ENCODE results near the gene LRRC51. TPM values are rescaled to one million over a fixed set of nuclear protein-coding genes. Genes with fewer than 3 reads are reported as not detected.

The LRRC51 gene
- total RNA-seq, 1 donor = 5.1 TPM

DNA sequence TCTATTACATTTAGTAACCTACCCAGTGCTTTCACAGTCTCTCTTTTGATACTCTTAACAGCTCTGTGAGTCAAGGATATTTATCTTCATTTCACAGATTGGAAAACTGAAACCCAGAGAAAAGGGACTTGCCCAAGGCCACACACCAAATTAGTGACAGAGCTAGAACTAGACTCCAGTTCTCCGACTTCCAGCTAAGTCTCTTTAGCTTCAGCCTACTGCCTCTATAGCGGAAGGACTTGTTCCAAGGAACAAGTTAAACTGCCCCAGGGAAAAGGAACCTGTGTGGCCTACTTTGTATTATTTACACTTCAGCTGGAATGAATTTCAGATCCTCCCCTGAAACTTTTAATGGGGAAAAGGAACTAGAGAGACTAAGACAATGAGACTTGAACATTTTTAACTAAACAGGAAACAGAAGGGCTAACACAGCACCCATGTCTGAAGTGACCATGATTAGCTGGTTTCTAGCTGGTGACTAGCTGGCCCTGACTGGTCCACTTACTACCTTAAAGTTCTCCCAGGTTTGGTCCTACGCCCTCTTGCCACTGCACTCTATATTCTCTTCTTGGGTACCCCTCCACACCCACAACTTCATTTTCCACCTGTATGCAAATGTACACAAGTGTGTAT lies 1.3 kb downstream of the LRRC51 start:
- Histone ChIP-seq H3K4me1 (ENCODE audit: insufficient read depth, low read length) (peaks cover 20% of the 10 kb centered on the region), H4K20me1 (ENCODE audit: insufficient read depth, low read length) (no peaks in the 10 kb centered on the region), H3K79me2 (ENCODE audit: insufficient read depth, low read length) (peaks cover 30% of the 10 kb centered on the region), H2AFZ (ENCODE audit: low read length) (no peak overlapping the region), H3K9me3 (ENCODE audit: low read depth, low read length) (no peaks in the 10 kb centered on the region), H3K36me3 (ENCODE audit: insufficient read depth, low read length) (no peaks in the 10 kb centered on the region), H3K4me2 (ENCODE audit: insufficient read depth, low read length) (no peak overlapping the region), H3K27me3 (ENCODE audit: insufficient read depth, low read length) (no peaks in the 10 kb centered on the region), H3K4me3 (ENCODE audit: insufficient read depth, low read length) (no peak overlapping the region), H3K27ac (ENCODE audit: low read depth, low read length) (no peak overlapping the region)
- no peak for DNase-seq (ENCODE audit: insufficient read length, low spot score, missing footprints)
- TF ChIP-seq, protein P1, sequence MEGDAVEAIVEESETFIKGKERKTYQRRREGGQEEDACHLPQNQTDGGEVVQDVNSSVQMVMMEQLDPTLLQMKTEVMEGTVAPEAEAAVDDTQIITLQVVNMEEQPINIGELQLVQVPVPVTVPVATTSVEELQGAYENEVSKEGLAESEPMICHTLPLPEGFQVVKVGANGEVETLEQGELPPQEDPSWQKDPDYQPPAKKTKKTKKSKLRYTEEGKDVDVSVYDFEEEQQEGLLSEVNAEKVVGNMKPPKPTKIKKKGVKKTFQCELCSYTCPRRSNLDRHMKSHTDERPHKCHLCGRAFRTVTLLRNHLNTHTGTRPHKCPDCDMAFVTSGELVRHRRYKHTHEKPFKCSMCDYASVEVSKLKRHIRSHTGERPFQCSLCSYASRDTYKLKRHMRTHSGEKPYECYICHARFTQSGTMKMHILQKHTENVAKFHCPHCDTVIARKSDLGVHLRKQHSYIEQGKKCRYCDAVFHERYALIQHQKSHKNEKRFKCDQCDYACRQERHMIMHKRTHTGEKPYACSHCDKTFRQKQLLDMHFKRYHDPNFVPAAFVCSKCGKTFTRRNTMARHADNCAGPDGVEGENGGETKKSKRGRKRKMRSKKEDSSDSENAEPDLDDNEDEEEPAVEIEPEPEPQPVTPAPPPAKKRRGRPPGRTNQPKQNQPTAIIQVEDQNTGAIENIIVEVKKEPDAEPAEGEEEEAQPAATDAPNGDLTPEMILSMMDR (IDR thresholded peaks at IDR 0.05; ENCODE audit: extremely low read depth, low read depth, low read length) = no peak

DNA sequence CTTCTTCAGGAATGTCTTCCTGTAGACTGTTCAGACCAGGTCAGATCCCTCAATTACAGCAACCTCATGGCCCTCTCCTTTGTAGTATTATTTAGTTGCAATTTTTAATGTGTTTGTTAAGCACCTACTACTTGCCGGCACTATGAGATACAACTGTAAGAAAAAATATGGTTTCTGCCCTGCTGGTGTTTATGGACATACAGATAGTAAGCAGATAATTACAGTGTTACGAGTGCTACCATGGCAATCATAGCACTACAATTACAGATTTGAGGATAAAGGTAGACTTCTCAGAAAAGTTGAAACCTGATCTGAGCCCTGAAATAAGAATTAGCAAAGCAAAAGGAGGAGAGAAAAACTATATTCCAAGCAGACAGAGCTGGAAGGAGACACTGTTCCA lies 2.8 kb downstream of the LRRC51 start:
- no peak for DNase-seq (ENCODE audit: insufficient read length, low spot score, missing footprints)
- H2AFZ ChIP-seq (ENCODE audit: low read length) = no peak overlapping the region
- H3K27ac ChIP-seq (ENCODE audit: low read depth, low read length) = no peak overlapping the region
- no peaks in the 10 kb centered on the region for H3K27me3 ChIP-seq (ENCODE audit: insufficient read depth, low read length)
- H3K4me3 ChIP-seq (ENCODE audit: insufficient read depth, low read length) = no peak overlapping the region
- TF ChIP-seq, protein P1 (IDR thresholded peaks at IDR 0.05; ENCODE audit: extremely low read depth, low read depth, low read length) = no peak
- H3K79me2 ChIP-seq (ENCODE audit: insufficient read depth, low read length) = peaks cover 16% of the 10 kb centered on the region
- no peaks in the 10 kb centered on the region for H4K20me1 ChIP-seq (ENCODE audit: insufficient read depth, low read length)
- no peak overlapping the region for H3K4me2 ChIP-seq (ENCODE audit: insufficient read depth, low read length)
- no peaks in the 10 kb centered on the region for H3K9me3 ChIP-seq (ENCODE audit: low read depth, low read length)
- H3K4me1 ChIP-seq (ENCODE audit: insufficient read depth, low read length) = peaks cover 13% of the 10 kb centered on the region
- no peaks in the 10 kb centered on the region for H3K36me3 ChIP-seq (ENCODE audit: insufficient read depth, low read length)

DNA sequence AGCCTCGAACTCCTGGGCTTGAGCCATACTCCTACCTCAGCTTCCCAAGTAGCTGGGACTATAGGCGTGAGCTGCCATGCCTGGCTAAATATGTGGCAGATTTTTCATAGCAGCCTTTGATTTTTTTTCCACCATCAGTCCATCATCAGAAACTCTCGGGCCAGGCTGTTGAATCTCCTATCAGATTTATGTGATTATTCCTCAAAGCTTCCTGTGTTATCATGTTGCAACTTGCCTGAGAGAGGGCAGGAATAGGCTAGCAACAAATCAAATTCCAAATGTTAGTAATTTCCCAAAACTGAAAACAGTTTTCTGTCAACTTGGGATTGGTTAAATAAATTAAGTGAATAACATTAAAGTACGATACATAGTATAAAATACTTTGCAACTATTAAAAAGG lies 3.4 kb downstream of the LRRC51 start:
- Histone ChIP-seq H4K20me1 (ENCODE audit: insufficient read depth, low read length) (no peaks in the 10 kb centered on the region), H3K27me3 (ENCODE audit: insufficient read depth, low read length) (no peaks in the 10 kb centered on the region), H2AFZ (ENCODE audit: low read length) (no peak overlapping the region), H3K4me3 (ENCODE audit: insufficient read depth, low read length) (no peak overlapping the region), H3K4me2 (ENCODE audit: insufficient read depth, low read length) (no peak overlapping the region), H3K9me3 (ENCODE audit: low read depth, low read length) (no peaks in the 10 kb centered on the region), H3K27ac (ENCODE audit: low read depth, low read length) (no peak overlapping the region), H3K79me2 (ENCODE audit: insufficient read depth, low read length) (peaks cover 10% of the 10 kb centered on the region), H3K36me3 (ENCODE audit: insufficient read depth, low read length) (peaks cover 4% of the 10 kb centered on the region), H3K4me1 (ENCODE audit: insufficient read depth, low read length) (peaks cover 6% of the 10 kb centered on the region)
- TF ChIP-seq, protein P1 (IDR thresholded peaks at IDR 0.05; ENCODE audit: extremely low read depth, low read depth, low read length) = no peak
- DNase-seq (ENCODE audit: insufficient read length, low spot score, missing footprints) = no peak

DNA sequence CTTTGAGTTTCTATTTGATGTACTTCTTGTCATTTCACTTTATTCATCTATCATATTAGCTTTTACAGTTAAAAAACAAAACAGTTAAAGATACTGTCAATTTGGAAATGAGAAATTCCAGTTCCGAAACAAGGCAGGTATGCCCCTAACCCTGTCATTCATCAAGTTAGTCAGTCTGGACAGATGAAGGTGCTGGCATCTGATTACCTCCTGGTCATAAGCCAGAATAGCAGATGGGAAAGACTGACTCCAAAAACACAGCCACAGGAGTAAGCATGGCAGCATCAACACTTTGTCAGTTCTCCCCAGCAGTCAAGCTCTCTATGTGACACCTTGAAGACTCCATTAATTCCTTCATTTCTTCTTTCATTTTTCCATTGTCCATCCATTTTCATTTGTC lies 4.3 kb downstream of the LRRC51 start:
- Histone ChIP-seq H3K4me1 (ENCODE audit: insufficient read depth, low read length) (no peaks in the 10 kb centered on the region), H3K4me3 (ENCODE audit: insufficient read depth, low read length) (no peak overlapping the region), H3K27me3 (ENCODE audit: insufficient read depth, low read length) (no peaks in the 10 kb centered on the region), H3K79me2 (ENCODE audit: insufficient read depth, low read length) (peaks cover under 1% of the 10 kb centered on the region), H4K20me1 (ENCODE audit: insufficient read depth, low read length) (no peaks in the 10 kb centered on the region), H2AFZ (ENCODE audit: low read length) (no peak overlapping the region), H3K9me3 (ENCODE audit: low read depth, low read length) (no peaks in the 10 kb centered on the region), H3K27ac (ENCODE audit: low read depth, low read length) (no peak overlapping the region), H3K36me3 (ENCODE audit: insufficient read depth, low read length) (peaks cover 10% of the 10 kb centered on the region), H3K4me2 (ENCODE audit: insufficient read depth, low read length) (no peak overlapping the region)
- TF ChIP-seq, protein P1 (IDR thresholded peaks at IDR 0.05; ENCODE audit: extremely low read depth, low read depth, low read length) = no peak
- no peak for DNase-seq (ENCODE audit: insufficient read length, low spot score, missing footprints)

Data from osteoblast (primary cell).